Measurements from ENCODE around the gene TCEAL5. TPM values are rescaled to one million over a fixed set of nuclear protein-coding genes. Genes with fewer than 3 reads are reported as not detected.

The TCEAL5 gene
- total RNA-seq, 4 donors from 2014 or later = not detected

GRCh38 chrX:103304705-103305104 lies 28.2 kb upstream of the TCEAL5 start:
- H3K36me3 ChIP-seq = no peaks in the 10 kb centered on the region
- no peak for ATAC-seq
- no peak overlapping the region for H3K4me3 ChIP-seq
- H3K27me3 ChIP-seq = peaks cover 0 to 12% (median 0%) of the 10 kb centered on the region in 3 donors
- no peak for DNase-seq
- no peaks in the 10 kb centered on the region for H3K4me1 ChIP-seq
- in situ Hi-C loops (cut with MboI; ENCODE audit: low sequenced_read_pairs in 4 of 4) (no loop called here), intact Hi-C loops (cut with DNase I; ENCODE audit: low total_unique reads) (no loop called here)
- H3K27ac ChIP-seq = no peak overlapping the region
- TF ChIP-seq POLR2A (IDR thresholded peaks at IDR 0.05) = no peak
- H3K9me3 ChIP-seq = no peaks in the 10 kb centered on the region

- Histone ChIP-seq H3K36me3 (no peaks in the 10 kb centered on the region), H3K27me3 (no peaks in the 10 kb centered on the region), H3K9me3 (no peaks in the 10 kb centered on the region), H3K27ac (no peak overlapping the region), H3K4me3 (no peak overlapping the region), H3K4me1 (no peaks in the 10 kb centered on the region)
- ATAC-seq (no peak), DNase-seq (no peak)
- in situ Hi-C loops (cut with MboI; ENCODE audit: low sequenced_read_pairs in 4 of 4) (no loop called here), intact Hi-C loops (cut with DNase I; ENCODE audit: low total_unique reads) (no loop called here)
- TF ChIP-seq POLR2A (IDR thresholded peaks at IDR 0.05) (no peak), CTCF (IDR thresholded peaks at IDR 0.05 in 4 of 5, conservative IDR thresholded peaks at IDR 0.05 in 1 of 5) (no peak)
Observed at GRCh38 chrX:103293118-103293517, 16.6 kb upstream of the TCEAL5 start.

GRCh38 chrX:103279624-103280023 lies 3.1 kb upstream of the TCEAL5 start:
- no peak for TF ChIP-seq POLR2A (IDR thresholded peaks at IDR 0.05)
- TF ChIP-seq CTCF (IDR thresholded peaks at IDR 0.05 in 4 of 5, conservative IDR thresholded peaks at IDR 0.05 in 1 of 5) = no peak
- no peak overlapping the region for H3K27ac ChIP-seq
- in situ Hi-C loops (cut with MboI; ENCODE audit: low sequenced_read_pairs in 4 of 4) (no loop called here), intact Hi-C loops (cut with DNase I; ENCODE audit: low total_unique reads) (no loop called here)
- ATAC-seq (no peak), DNase-seq (no peak)
- no peaks in the 10 kb centered on the region for H3K36me3 ChIP-seq
- no peak overlapping the region for H3K4me3 ChIP-seq
- no peaks in the 10 kb centered on the region for H3K4me1 ChIP-seq
- peaks cover 0 to 42% (median 22%) of the 10 kb centered on the region in 3 donors for H3K27me3 ChIP-seq
- H3K9me3 ChIP-seq = no peaks in the 10 kb centered on the region

GRCh38 chrX:103275947-103276567 lies 493 bp downstream of the TCEAL5 start:
- Histone ChIP-seq H3K36me3 (no peaks in the 10 kb centered on the region), H3K27ac (no peak overlapping the region), H3K27me3 (peaks cover 0 to 43% (median 22%) of the 10 kb centered on the region in 3 donors), H3K4me1 (no peaks in the 10 kb centered on the region), H3K9me3 (no peaks in the 10 kb centered on the region), H3K4me3 (no peak overlapping the region)
- DNase-seq (no peak), ATAC-seq (no peak)
- in situ Hi-C loops (cut with MboI; ENCODE audit: low sequenced_read_pairs in 4 of 4) (no loop called here), intact Hi-C loops (cut with DNase I; ENCODE audit: low total_unique reads) (no loop called here)
- TF ChIP-seq POLR2A (IDR thresholded peaks at IDR 0.05) (no peak), CTCF (IDR thresholded peaks at IDR 0.05 in 4 of 5, conservative IDR thresholded peaks at IDR 0.05 in 1 of 5) (no peak)

GRCh38 chrX:103274284-103274683 lies 2.3 kb downstream of the TCEAL5 start:
- Histone ChIP-seq H3K36me3 (no peaks in the 10 kb centered on the region), H3K4me3 (no peak overlapping the region), H3K27me3 (peaks cover 0 to 35% (median 22%) of the 10 kb centered on the region in 3 donors), H3K9me3 (no peaks in the 10 kb centered on the region), H3K27ac (no peak overlapping the region), H3K4me1 (no peaks in the 10 kb centered on the region)
- TF ChIP-seq CTCF (IDR thresholded peaks at IDR 0.05 in 4 of 5, conservative IDR thresholded peaks at IDR 0.05 in 1 of 5) (no peak), POLR2A (IDR thresholded peaks at IDR 0.05) (no peak)
- DNase-seq (no peak), ATAC-seq (no peak)
- in situ Hi-C loops (cut with MboI; ENCODE audit: low sequenced_read_pairs in 4 of 4) = no loop called here
- intact Hi-C loops (cut with DNase I; ENCODE audit: low total_unique reads) = no loop called here

Data from gastrocnemius medialis (tissue), 4 donors.